Loucy (cell line): ENCODE results near the gene VPS4B.

Source experiments
- H2AFZ ChIP-seq: fragments of 200-600 bp; sonication (generic); 2 replicates; pipeline ENCODE4 v1.6.0; 2016; ENCODE audit warnings: antibody characterized with exemption, mild to moderate bottlenecking, low read length, moderate library complexity
- H3F3A ChIP-seq: fragments of 200-600 bp; 2 replicates; pipeline ENCODE4 v1.6.0; 2016; ENCODE audit warnings: antibody characterized with exemption, low read depth, mild to moderate bottlenecking
- H3K27me3 ChIP-seq: fragments of 200-600 bp; sonication (generic); 2 replicates; pipeline ENCODE4 v1.6.1; 2014; ENCODE audit warnings: low read length, mild to moderate bottlenecking; ENCODE audit not compliant: insufficient read depth, poor library complexity, severe bottlenecking
- H3K36me3 ChIP-seq: fragments of 200-600 bp; sonication (generic); 2 replicates; pipeline ENCODE4 v1.6.1; 2016; ENCODE audit warnings: low read length; ENCODE audit not compliant: insufficient read depth
- H3K4me1 ChIP-seq: fragments of 200-600 bp; sonication (generic); 2 replicates; pipeline ENCODE4 v1.5.1; 2014; ENCODE audit warnings: low read length, mild to moderate bottlenecking; ENCODE audit not compliant: insufficient read depth, poor library complexity, severe bottlenecking
- H3K4me2 ChIP-seq: fragments of 200-600 bp; sonication (generic); 2 replicates; pipeline ENCODE4 v1.6.0; 2014; ENCODE audit warnings: antibody characterized with exemption, low read length, low read depth, mild to moderate bottlenecking; ENCODE audit not compliant: poor library complexity, severe bottlenecking
- H3K4me3 ChIP-seq: fragments of 200-600 bp; sonication (generic); 2 replicates; pipeline ENCODE4 v1.5.1; 2014; ENCODE audit warnings: low read length, mild to moderate bottlenecking, mixed read lengths; ENCODE audit not compliant: poor library complexity, severe bottlenecking
- H3K79me2 ChIP-seq: fragments of 200-600 bp; sonication (generic); 2 replicates; pipeline ENCODE4 v1.6.1; 2014; ENCODE audit warnings: low read length; ENCODE audit not compliant: insufficient read depth
- H3K9ac ChIP-seq: fragments of 200-600 bp; sonication (generic); 2 replicates; pipeline ENCODE4 v1.6.0; 2014; ENCODE audit warnings: mild to moderate bottlenecking, low read depth, low read length, moderate library complexity; ENCODE audit not compliant: poor library complexity, severe bottlenecking
- H3K9me2 ChIP-seq: fragments of 200-600 bp; sonication (generic); replicated peaks from 2 replicates; pipeline ENCODE4 v1.6.1; 2016; ENCODE audit warnings: low read depth, low read length, mixed read lengths
- H3K9me3 ChIP-seq: fragments of 200-600 bp; sonication (generic); 2 replicates; pipeline ENCODE4 v1.6.1; 2014; ENCODE audit warnings: mild to moderate bottlenecking, antibody characterized with exemption, low read length, low read depth; ENCODE audit not compliant: insufficient read depth
- H4K20me1 ChIP-seq: fragments of 200-600 bp; sonication (generic); 2 replicates; pipeline ENCODE4 v1.6.0; 2014; ENCODE audit warnings: antibody characterized with exemption, low read length, mild to moderate bottlenecking; ENCODE audit not compliant: insufficient read depth, poor library complexity, severe bottlenecking
- CTCF ChIP-seq: fragments of 200-600 bp; sonication (generic); conservative IDR thresholded peaks from 2 replicates; pipeline ENCODE4 v1.5.1; 2014; ENCODE audit warnings: mild to moderate bottlenecking, antibody characterized with exemption, low read length
- EZH2phosphoT487 ChIP-seq: fragments of 200-600 bp; IDR thresholded peaks from 2 replicates; pipeline ENCODE4 v1.6.1; 2018; ENCODE audit warnings: antibody characterized with exemption, mild to moderate bottlenecking, moderate library complexity, borderline replicate concordance

VPS4B gene

GRCh38 chr18:63344918-63345317 is 77.4 kb downstream of the VPS4B start:
- H4K20me1 ChIP-seq = no peaks in the 10 kb centered on the region

GRCh38 chr18:63344263-63344662 is 78.0 kb downstream of the VPS4B start:
- Histone ChIP-seq H3K4me3 (no peak overlapping the region), H3K79me2 (no peaks in the 10 kb centered on the region), H3K4me2 (no peak overlapping the region), H3F3A (no peaks in the 10 kb centered on the region), H3K36me3 (peaks cover 27% of the 10 kb centered on the region; the same call in 1 of the 2 replicates), H2AFZ (no peak overlapping the region), H3K9me2 (no peaks in the 10 kb centered on the region), H4K20me1 (no peaks in the 10 kb centered on the region), H3K9me3 (no peaks in the 10 kb centered on the region), H3K9ac (no peak overlapping the region), H3K4me1 (no peaks in the 10 kb centered on the region), H3K27me3 (no peaks in the 10 kb centered on the region)
- no peak for TF ChIP-seq CTCF
- no peak for TF ChIP-seq EZH2phosphoT487

More at GRCh38 chr18:63344918-63345317, 77.4 kb downstream of the VPS4B start:
- no peak overlapping the region for H3K4me2 ChIP-seq
- H3K4me1 ChIP-seq = no peaks in the 10 kb centered on the region
- no peak overlapping the region for H3K4me3 ChIP-seq
- no peak overlapping the region for H3K9ac ChIP-seq
- H3K27me3 ChIP-seq = no peaks in the 10 kb centered on the region
- H2AFZ ChIP-seq = no peak overlapping the region
- no peaks in the 10 kb centered on the region for H3K9me3 ChIP-seq
- no peaks in the 10 kb centered on the region for H3K9me2 ChIP-seq
- TF ChIP-seq CTCF = no peak
- no peak for TF ChIP-seq EZH2phosphoT487
- H3K79me2 ChIP-seq = no peaks in the 10 kb centered on the region
- peaks cover 33% of the 10 kb centered on the region; the same call in 1 of the 2 replicates for H3K36me3 ChIP-seq
- no peaks in the 10 kb centered on the region for H3F3A ChIP-seq

GRCh38 chr18:63342206-63342605 is 80.1 kb downstream of the VPS4B start:
- Histone ChIP-seq H3K36me3 (peaks cover 27% of the 10 kb centered on the region; the same call in 1 of the 2 replicates), H3F3A (no peaks in the 10 kb centered on the region), H4K20me1 (no peaks in the 10 kb centered on the region), H3K9ac (no peak overlapping the region), H3K4me2 (no peak overlapping the region), H3K9me3 (no peaks in the 10 kb centered on the region), H3K9me2 (no peaks in the 10 kb centered on the region), H3K4me3 (no peak overlapping the region), H3K79me2 (no peaks in the 10 kb centered on the region), H2AFZ (no peak overlapping the region), H3K4me1 (no peaks in the 10 kb centered on the region), H3K27me3 (no peaks in the 10 kb centered on the region)
- TF ChIP-seq CTCF = peak; percentile 67
- no peak for TF ChIP-seq EZH2phosphoT487
